A673 (cell line): ENCODE results near the gene IL36B.

Experiments
- EZH2 ChIP-seq: fragments of 200-600 bp; sonication (generic); IDR thresholded peaks from 2 replicates; pipeline ENCODE4 v1.6.1; 2017; ENCODE audit warnings: borderline replicate concordance, low read depth, mild to moderate bottlenecking, mixed read lengths, antibody characterized with exemption, low read length; ENCODE audit not compliant: poor library complexity, severe bottlenecking
- TF ChIP-seq, protein P1 (sequence below): fragments of 300-800, 200-600 bp; sonication (generic); conservative IDR thresholded peaks from 2 replicates; pipeline ENCODE4 v1.5.1; 2017; ENCODE audit warnings: low read depth, mild to moderate bottlenecking, antibody characterized with exemption, low read length, moderate library complexity, mixed read lengths

DNA sequence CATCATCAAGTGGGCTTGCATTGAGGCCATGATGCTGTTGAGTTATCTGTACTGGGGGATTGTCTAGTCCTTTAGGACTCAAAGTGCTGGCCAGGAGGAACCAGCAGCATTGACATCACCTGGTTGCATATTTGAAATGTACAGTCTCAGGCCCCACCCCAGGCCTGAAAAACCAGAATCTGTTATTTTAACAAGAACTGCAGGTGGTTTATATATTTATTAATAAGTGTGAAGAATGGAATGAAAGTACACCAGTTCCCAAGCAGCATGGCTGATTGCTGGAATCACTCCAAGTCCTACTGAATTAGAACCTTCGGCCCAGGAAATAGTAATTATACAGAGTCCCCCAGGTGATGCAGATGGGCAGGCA, 17.9 kb upstream of the IL36B start:
- TF ChIP-seq, protein P1, sequence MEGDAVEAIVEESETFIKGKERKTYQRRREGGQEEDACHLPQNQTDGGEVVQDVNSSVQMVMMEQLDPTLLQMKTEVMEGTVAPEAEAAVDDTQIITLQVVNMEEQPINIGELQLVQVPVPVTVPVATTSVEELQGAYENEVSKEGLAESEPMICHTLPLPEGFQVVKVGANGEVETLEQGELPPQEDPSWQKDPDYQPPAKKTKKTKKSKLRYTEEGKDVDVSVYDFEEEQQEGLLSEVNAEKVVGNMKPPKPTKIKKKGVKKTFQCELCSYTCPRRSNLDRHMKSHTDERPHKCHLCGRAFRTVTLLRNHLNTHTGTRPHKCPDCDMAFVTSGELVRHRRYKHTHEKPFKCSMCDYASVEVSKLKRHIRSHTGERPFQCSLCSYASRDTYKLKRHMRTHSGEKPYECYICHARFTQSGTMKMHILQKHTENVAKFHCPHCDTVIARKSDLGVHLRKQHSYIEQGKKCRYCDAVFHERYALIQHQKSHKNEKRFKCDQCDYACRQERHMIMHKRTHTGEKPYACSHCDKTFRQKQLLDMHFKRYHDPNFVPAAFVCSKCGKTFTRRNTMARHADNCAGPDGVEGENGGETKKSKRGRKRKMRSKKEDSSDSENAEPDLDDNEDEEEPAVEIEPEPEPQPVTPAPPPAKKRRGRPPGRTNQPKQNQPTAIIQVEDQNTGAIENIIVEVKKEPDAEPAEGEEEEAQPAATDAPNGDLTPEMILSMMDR, result no peak
- TF ChIP-seq EZH2, result no peak
